ENCODE measurements around the gene DLG1.

- no peak for TF ChIP-seq CTCF (IDR thresholded peaks at IDR 0.05)
- no peak for TF ChIP-seq POLR2A (IDR thresholded peaks at IDR 0.05)
Measured at GRCh38 chr3:197309528-197310361, 11.3 kb upstream of the DLG1 start.
